K562 (cell line): Measurements from ENCODE around the gene GKAP1.
"Not testable (repeated sequence)": the region's sequence is repeated elsewhere in the genome, so short reads cannot be mapped to it uniquely, and the experiment has no call there.

Experiments
- ARHGAP35 ChIP-seq: fragments of 450-650 bp; IDR thresholded peaks from 2 replicates; pipeline ENCODE4 v1.6.1; 2018; ENCODE audit not compliant: partially characterized antibody
- CTCF ChIP-seq, 3 experiments: IDR thresholded peaks in 2 of 3; conservative IDR thresholded peaks in 1 of 3; 2 replicates each; pipeline ENCODE4 v1.5.1; 2011 to 2012; ENCODE audit warnings: low read length in 3 of 3, mild to moderate bottlenecking in 3 of 3, control low read depth in 2 of 3, improper control_type of control experiment in 1 of 3, inconsistent platforms in 1 of 3, low read depth in 1 of 3, mixed read lengths in 1 of 3, moderate library complexity in 1 of 3; ENCODE audit not compliant: insufficient read depth in 2 of 3
- DNMT1 ChIP-seq: fragments of 450-650 bp; IDR thresholded peaks from 2 replicates; pipeline ENCODE4 v1.6.1; 2016; ENCODE audit warnings: antibody characterized with exemption, mild to moderate bottlenecking
- JUN ChIP-seq, 2 experiments: sonication (generic) in 1 of 2; formaldehyde crosslinking in 1 of 2; IDR thresholded peaks; 2 replicates each; pipeline versions ENCODE4 v1.6.1 to v1.8.0; 2012 to 2022; ENCODE audit warnings: borderline replicate concordance in 2 of 2, mild to moderate bottlenecking in 2 of 2, improper control_type of control experiment in 1 of 2, low read depth in 1 of 2, low read length in 1 of 2, missing genetic modification reagents in 1 of 2
- JUNB ChIP-seq: fragments of 450-650 bp; formaldehyde crosslinking; conservative IDR thresholded peaks from 2 replicates; pipeline ENCODE4 v1.4.0; 2020; ENCODE audit warnings: mild to moderate bottlenecking
- RB1 ChIP-seq: fragments of 450-650 bp; IDR thresholded peaks from 2 replicates; pipeline ENCODE4 v1.6.1; 2017; ENCODE audit warnings: low read depth, mild to moderate bottlenecking
- TBL1XR1 ChIP-seq, 2 experiments: IDR thresholded peaks; 2 replicates each; pipeline ENCODE4 v1.6.1; 2012; ENCODE audit warnings: improper control_type of control experiment in 2 of 2, low read length in 2 of 2, mild to moderate bottlenecking in 1 of 2
- TF ChIP-seq, protein P1 (sequence below): fragments of 450-650 bp; IDR thresholded peaks from 2 replicates; pipeline ENCODE4 v1.6.1; 2016; ENCODE audit warnings: borderline replicate concordance

DNA sequence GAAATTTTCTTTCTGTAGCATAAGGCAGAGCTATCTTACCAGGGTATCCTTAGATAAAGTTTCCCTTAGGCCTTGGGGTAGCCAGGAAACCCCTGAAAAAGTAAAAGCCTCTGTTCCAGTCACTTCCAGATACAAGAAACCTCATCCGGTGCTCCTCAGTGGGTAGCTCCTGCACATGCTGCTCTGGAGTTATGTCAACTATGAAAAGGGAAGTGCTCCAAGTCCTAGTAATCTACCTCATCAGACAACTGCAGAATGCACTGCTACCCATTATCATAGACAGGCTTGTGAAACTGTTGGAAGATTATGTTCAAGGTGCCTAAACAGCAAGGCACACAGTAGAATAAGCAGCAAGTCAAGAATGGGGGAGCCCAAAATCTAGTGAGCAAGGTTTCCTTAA is 8.4 kb downstream of the GKAP1 start:
- not testable (repeated sequence) for TF ChIP-seq CTCF (IDR thresholded peaks at IDR 0.05 in 2 of 3, conservative IDR thresholded peaks at IDR 0.05 in 1 of 3; ENCODE audit: insufficient read depth in 2 of 3, low read depth in 1 of 3, low read length in 3 of 3); RB1; TBL1XR1 (IDR thresholded peaks at IDR 0.05; ENCODE audit: low read length in 2 of 2); DNMT1; ARHGAP35; JUN (IDR thresholded peaks at IDR 0.05; ENCODE audit: borderline replicate concordance, low read depth, low read length); JUN (CRISPR knock-in tag; IDR thresholded peaks at IDR 0.05; ENCODE audit: borderline replicate concordance); JUNB (CRISPR knock-in tag)
- TF ChIP-seq, protein P1, sequence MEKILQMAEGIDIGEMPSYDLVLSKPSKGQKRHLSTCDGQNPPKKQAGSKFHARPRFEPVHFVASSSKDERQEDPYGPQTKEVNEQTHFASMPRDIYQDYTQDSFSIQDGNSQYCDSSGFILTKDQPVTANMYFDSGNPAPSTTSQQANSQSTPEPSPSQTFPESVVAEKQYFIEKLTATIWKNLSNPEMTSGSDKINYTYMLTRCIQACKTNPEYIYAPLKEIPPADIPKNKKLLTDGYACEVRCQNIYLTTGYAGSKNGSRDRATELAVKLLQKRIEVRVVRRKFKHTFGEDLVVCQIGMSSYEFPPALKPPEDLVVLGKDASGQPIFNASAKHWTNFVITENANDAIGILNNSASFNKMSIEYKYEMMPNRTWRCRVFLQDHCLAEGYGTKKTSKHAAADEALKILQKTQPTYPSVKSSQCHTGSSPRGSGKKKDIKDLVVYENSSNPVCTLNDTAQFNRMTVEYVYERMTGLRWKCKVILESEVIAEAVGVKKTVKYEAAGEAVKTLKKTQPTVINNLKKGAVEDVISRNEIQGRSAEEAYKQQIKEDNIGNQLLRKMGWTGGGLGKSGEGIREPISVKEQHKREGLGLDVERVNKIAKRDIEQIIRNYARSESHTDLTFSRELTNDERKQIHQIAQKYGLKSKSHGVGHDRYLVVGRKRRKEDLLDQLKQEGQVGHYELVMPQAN, result not testable (repeated sequence)
